Gastroesophageal sphincter (tissue), 3 donors: ENCODE data around the gene GRIK3.

Source experiments
- CTCF ChIP-seq, 4 experiments: fragments of 200-600 bp in 2 of 4; fragments of 450-650 bp in 2 of 4; sonication (generic) in 1 of 4; IDR thresholded peaks; one replicate each; pipeline ENCODE4 v1.5.1; 2017 to 2019; ENCODE audit warnings: antibody characterized with exemption in 4 of 4, mild to moderate bottlenecking in 2 of 4, moderate library complexity in 2 of 4
- EP300 ChIP-seq: sonication (generic); formaldehyde crosslinking; IDR thresholded peaks from one replicate; pipeline ENCODE4 v1.6.1; 2017; ENCODE audit warnings: antibody characterized with exemption, mild to moderate bottlenecking
- POLR2A ChIP-seq, 2 donors: fragments of 450-650 bp; IDR thresholded peaks; one replicate each; pipeline ENCODE4 v1.6.1; 2017; ENCODE audit warnings: antibody characterized with exemption in 2 of 2, mild to moderate bottlenecking in 2 of 2, moderate library complexity in 1 of 2
- POLR2AphosphoS5 ChIP-seq: sonication (generic); formaldehyde crosslinking; IDR thresholded peaks from one replicate; pipeline ENCODE4 v1.6.1; 2017; ENCODE audit warnings: antibody characterized with exemption

- TF ChIP-seq CTCF (IDR thresholded peaks at IDR 0.05): no peak
- TF ChIP-seq POLR2A (IDR thresholded peaks at IDR 0.05): no peak
- TF ChIP-seq EP300: no peak
- no peak for TF ChIP-seq POLR2AphosphoS5
Observed at GRCh38 chr1:36787312-36787913, 246.9 kb downstream of the GRIK3 start.
